Omental fat pad (tissue), 4 donors: Measurements from ENCODE around the gene CFDP1. TPM values are rescaled to one million over a fixed set of nuclear protein-coding genes. Genes with fewer than 3 reads are reported as not detected.

Experiments
- ATAC-seq: fragments of 150-250 bp; one replicate; pipeline ENCODE4 v1.9.1; 2016; ENCODE audit warnings: mild to moderate bottlenecking, moderate library complexity; ENCODE audit not compliant: low FRiP score
- DNase-seq: peaks from one replicate; pipeline ENCODE4 v3.0.0-alpha.2; 2019; ENCODE audit warnings: low spot score
- total RNA-seq, 4 donors: library from RNA; depleted of rRNA; stranded (reverse); fragments of >200 nt; gene quantifications; one replicate each; pipeline ENCODE4 v1.1.0, GENCODE V29; 2016
- TF ChIP-seq, protein P1 (sequence below), 3 donors: fragments of 450-650 bp; IDR thresholded peaks; one replicate each; pipeline ENCODE4 v1.5.1; 2016 to 2017; ENCODE audit warnings: antibody characterized with exemption in 3 of 3, mild to moderate bottlenecking in 3 of 3, moderate library complexity in 2 of 3

Gene CFDP1
- 10 to 100 TPM; 37.5 to 54.4 (median 49.2) TPM for total RNA-seq

DNA sequence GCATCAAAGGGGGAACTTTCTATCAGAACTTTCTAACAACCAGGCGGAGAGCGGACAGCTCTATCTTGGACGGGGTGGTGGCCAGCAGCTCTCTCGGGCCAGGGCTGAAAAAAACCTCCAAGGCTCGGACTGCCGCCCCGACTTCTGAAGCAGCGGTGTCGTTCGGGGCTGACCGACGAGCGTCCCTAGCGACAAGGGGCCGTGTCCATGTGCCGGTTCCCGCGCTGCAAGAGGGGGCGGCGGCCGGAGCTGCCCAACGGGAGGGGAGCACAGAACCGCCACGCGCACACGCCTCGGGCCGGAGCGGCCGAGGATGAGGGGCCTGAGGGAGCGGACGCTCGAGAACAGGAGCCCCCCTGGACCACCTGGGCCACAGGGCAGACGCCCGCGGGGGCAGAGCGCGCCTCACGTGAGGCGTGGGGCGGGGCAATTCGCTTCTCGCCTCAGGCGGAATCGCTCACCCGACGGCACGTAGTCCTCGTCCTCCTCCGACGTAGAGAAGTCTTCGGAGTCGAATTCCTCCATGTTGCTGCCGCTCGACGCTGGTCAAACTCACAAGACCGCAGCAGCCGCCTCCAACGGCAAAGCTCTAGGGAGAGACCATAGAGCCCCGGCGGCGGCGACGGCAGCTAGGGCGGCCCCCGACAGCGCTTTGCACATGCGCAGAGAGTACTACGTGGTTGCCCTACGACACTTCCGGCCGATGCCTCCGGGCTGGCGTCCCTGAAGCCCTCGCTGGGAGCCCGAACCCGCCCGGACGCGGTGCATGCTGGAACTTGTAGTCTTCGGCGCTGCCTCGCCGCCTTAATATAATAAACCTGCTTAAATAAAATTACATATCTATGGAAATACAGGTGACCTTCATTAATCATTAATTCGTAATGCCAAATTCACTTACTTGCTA is at the start of gene CFDP1:
Gene CFDP1 (minus strand): TSS at position 676 of the 904 bp plus-strand sequence. CDS start 151 bp downstream, at position 525.
- ATAC-seq (peak; percentile 98), DNase-seq (peak; percentile 79)
- TF ChIP-seq, protein P1, sequence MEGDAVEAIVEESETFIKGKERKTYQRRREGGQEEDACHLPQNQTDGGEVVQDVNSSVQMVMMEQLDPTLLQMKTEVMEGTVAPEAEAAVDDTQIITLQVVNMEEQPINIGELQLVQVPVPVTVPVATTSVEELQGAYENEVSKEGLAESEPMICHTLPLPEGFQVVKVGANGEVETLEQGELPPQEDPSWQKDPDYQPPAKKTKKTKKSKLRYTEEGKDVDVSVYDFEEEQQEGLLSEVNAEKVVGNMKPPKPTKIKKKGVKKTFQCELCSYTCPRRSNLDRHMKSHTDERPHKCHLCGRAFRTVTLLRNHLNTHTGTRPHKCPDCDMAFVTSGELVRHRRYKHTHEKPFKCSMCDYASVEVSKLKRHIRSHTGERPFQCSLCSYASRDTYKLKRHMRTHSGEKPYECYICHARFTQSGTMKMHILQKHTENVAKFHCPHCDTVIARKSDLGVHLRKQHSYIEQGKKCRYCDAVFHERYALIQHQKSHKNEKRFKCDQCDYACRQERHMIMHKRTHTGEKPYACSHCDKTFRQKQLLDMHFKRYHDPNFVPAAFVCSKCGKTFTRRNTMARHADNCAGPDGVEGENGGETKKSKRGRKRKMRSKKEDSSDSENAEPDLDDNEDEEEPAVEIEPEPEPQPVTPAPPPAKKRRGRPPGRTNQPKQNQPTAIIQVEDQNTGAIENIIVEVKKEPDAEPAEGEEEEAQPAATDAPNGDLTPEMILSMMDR (IDR thresholded peaks at IDR 0.05), result no peak

DNA sequence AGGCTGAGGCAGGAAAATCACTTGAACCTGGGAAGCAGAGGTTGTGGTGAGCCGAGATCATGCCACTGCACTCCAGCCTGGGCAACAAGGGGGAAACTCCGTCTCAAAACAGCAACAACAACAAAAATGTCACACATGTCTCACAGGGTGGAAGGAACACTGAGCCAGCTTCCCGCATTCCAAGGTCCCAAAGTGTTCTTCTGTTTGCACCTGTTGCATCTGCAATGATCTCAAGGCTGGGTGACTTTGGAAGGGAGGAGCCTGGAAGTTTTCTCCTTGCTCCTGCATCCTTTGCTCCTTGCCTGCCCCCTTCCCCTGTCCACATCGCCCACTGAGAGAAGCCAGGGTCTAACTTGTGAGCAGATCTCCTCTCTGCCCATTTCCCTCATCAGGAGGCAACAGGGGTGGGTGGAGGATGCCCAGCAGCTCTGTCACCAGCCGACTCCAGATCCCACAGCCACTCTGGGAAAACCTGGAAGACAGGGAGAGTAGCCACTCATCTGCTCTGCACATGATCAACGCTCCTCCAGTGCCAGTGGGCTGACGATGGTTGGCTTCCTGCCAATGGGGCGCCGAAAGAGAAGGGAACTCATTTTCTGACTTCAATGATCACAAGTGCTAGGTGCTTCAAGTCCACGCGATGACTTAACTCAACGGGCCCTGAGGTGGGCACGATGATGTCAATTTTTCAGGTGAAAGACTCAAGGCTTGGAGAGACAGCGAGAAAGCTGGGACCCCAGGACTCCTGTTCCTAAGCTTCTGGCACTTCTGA is 49.3 kb upstream of the CFDP1 start:
- no peak for DNase-seq
- TF ChIP-seq, protein P1 (IDR thresholded peaks at IDR 0.05), result no peak
- no peak for ATAC-seq

DNA sequence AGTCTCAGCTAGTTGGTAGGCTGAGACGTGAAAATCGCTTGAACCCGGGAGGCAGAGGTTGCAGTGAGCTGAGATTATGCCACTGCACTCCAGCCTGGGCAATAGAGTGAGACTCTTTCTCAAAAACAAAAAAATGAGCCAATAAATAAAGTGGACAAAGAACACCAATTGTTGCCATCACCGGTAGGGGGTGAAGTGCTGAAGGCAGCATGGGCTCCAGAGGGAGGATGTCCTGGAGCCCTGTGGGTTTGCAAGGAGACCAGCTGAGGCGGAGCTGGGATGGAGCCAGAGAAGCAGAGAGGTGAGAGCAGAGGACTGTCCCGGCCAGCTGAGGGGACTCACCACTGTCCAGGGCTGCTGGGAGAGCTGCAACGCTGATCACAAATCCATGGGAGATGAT is 48.2 kb upstream of the CFDP1 start:
- TF ChIP-seq, protein P1 (IDR thresholded peaks at IDR 0.05), result no peak
- DNase-seq (no peak), ATAC-seq (no peak)

DNA sequence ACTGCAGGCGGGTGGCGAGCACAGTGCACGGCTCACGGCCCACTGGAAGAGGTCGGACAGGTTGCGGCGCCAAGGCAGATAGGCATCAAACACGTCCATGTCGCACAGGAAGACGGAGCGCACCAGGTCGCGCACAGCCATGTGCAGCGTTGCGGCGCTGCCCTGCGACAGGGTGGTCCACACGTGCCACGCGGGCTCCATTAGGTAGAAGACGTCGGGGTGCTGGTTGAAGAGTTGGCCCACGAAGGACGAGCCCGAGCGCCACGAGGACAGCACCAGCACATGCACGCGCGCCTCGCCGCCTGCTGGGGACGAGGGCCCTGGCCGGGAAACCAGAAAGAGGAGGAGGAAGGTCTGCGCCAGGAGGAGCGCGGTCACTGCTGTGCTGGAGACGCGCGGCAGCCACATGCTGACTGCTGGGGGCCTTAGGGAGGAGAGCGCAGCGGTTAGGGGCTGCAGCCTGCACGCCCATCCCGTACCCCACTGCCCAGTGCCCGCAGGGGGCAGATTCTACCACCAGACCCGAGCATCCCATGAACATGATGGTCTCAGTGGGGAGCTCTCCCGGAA is 46.2 kb upstream of the CFDP1 start:
- TF ChIP-seq, protein P1 (IDR thresholded peaks at IDR 0.05), result no peak
- no peak for DNase-seq
- no peak for ATAC-seq

DNA sequence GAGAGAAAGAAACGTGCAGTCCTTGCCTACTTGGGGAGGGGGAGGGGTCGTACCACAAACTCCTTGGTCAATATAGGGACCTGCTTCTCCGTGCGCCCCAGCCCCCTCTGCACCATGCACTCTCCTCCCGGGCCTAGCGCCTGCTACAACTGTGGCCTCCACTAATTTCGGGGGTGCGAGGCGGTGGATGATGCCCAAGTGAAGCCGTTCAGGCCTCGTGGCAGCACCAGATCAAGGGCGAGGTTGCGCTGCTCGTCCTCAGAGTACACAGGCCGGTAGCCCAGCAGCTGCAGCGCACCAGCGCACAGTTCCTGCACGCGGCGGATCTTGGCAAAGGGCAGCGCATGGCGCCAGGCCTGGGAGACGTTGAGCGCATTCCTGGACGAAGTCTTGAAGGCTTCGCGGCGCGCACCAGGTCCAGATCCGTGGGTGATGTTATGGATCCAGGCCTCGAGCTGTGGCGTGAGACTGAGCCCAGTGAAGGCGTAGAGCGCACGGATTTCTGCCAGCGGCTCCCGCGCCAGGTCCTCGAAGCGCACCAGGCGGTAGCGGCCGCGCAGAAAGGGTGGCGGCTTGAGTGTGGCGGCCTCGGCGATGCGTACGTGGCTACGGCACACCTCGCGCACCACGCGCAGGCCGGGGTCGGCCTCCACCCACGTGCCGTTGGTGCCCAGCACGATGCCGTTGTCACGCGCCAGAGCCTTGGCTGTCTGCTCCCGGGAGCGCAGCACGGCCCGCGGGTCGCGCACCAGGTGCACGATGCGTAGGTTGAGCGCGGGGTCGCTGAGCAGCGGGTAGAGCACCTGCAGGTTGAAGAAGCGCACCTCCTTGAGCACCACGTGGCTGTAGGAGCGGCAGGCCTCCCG is 45.4 kb upstream of the CFDP1 start:
- DNase-seq, result no peak
- no peak for ATAC-seq
- TF ChIP-seq, protein P1 (IDR thresholded peaks at IDR 0.05), result no peak
